A549 treated with Mapracorat at 1 μM for 4 hours (cell line): ENCODE data around the gene CRYBG1. TPM values are rescaled to one million over a fixed set of nuclear protein-coding genes. Genes with fewer than 3 reads are reported as not detected.

Source experiments
- total RNA-seq: library from RNA; stranded (reverse); fragments of 200-300 nt; extraction: Qiagen RNA extraction; gene quantifications from 5 replicates; pipeline ENCODE4 v1.2.3, GENCODE V29; 2022

The CRYBG1 gene, protein sequence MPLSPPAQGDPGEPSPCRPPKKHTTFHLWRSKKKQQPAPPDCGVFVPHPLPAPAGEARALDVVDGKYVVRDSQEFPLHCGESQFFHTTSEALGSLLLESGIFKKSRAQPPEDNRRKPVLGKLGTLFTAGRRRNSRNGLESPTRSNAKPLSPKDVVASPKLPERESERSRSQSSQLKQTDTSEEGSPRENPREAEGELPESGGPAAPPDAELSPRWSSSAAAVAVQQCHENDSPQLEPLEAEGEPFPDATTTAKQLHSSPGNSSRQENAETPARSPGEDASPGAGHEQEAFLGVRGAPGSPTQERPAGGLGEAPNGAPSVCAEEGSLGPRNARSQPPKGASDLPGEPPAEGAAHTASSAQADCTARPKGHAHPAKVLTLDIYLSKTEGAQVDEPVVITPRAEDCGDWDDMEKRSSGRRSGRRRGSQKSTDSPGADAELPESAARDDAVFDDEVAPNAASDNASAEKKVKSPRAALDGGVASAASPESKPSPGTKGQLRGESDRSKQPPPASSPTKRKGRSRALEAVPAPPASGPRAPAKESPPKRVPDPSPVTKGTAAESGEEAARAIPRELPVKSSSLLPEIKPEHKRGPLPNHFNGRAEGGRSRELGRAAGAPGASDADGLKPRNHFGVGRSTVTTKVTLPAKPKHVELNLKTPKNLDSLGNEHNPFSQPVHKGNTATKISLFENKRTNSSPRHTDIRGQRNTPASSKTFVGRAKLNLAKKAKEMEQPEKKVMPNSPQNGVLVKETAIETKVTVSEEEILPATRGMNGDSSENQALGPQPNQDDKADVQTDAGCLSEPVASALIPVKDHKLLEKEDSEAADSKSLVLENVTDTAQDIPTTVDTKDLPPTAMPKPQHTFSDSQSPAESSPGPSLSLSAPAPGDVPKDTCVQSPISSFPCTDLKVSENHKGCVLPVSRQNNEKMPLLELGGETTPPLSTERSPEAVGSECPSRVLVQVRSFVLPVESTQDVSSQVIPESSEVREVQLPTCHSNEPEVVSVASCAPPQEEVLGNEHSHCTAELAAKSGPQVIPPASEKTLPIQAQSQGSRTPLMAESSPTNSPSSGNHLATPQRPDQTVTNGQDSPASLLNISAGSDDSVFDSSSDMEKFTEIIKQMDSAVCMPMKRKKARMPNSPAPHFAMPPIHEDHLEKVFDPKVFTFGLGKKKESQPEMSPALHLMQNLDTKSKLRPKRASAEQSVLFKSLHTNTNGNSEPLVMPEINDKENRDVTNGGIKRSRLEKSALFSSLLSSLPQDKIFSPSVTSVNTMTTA (N-terminal part only)
- 0.60 to 0.80 TPM (median 0.67 TPM) in 5 replicates for total RNA-seq

GRCh38 chr6:106360410-106360988 is at the start of gene CRYBG1:
TSS of gene CRYBG1 (plus strand) at chr6:106360717. CDS start at chr6:106360909, 192 bp downstream.

DNA sequence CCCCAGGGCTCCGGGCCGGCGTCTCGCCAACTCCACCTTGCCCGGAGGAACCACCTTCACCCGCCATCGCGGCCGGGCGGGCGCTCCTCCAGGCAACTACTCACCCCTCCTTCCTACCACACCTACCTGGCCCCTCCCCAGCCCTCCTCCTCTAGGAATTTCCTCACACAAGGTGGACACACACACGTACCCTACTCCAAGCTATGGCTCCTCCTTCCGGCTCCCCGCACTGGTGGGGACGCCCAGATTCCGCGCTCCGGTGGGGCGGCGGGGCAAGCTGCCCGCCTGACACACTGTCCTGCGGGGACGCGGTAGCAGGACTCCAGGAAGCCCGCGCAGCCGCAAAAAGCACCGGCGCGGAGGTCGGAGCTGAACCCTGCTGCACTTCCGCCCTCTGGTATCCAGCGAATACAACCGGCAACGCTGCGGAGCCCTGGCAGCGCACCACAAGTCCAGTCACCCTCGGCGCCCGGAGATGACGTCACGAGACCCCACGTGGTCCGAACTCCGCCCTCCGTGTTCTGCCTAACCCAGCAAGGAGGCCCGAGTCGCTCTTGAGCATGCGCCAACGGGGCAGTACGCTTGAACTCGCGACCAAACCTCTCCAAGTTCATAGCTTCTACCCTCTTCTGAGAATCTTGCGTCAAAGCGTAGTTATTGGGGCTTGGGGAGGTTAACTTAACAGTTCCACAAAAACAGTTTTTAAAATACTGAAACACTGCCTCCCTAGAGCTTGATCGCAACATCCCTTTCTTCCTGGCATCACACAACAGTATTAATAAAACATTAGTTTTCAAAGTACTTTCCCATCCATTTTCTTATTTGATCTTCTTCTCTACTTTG is 35.0 kb upstream of the CRYBG1 start, which contains the start of gene ATG5:
Gene ATG5, minus strand, starts transcription at position 425 of the 843 bp plus-strand sequence. CDS start 9,552 bp downstream, outside the sequence.

Other genes starting within 250 kb of the CRYBG1 start
- gene ATG5, start 35.0 kb upstream of the CRYBG1 start, total RNA-seq: 20.9 to 26.0 TPM (median 23.1 TPM) in 5 replicates